HS-5 (cell line): ENCODE measurements around the gene MKI67.

Source experiments
- DNase-seq: peaks from one replicate; pipeline ENCODE4 v3.0.0-alpha.2; 2012; ENCODE audit warnings: low read depth

Gene MKI67

DNA sequence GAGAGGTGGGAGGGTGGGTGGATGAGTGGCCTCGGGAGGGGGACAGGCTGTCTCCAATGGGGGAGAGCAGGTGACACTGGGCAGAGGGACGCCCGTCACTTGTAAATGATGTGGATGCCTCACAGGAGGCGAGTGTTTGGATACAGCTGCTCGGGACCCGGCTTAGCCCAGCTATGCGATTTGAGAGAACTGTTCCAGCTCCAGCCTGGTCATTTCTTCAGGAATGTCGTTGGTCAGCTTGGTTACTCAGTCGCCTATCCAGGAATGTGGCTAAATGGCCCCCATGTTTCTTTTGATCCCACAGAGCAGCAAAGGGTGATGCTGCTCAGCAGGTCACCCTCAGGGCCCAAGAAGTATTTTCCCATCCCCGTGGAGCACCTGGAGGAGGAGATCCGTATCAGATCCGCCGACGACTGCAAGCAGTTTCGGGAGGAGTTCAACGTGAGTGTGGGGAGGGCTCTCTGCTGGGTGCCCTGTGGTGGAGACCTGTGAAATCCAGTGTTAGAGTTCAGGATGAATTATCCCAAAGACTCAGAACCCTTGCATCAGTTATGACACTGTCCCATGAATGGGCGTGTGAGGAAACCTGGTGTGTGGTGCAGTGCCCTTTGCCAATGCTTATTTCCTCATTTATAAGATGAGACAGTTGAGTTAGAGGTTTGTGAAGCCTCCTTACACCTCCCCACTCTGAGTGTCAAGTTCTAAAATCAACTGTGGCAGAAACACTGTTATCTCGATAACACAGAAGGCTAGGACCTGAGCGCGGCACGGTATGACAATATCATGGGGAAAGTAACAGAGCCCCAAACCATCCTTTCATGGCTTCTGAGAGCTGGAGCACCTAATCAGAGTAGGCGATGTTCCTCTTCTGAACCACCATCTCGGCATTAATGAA lies 76.8 kb downstream of the MKI67 start:
- DNase-seq, result no peak

DNA sequence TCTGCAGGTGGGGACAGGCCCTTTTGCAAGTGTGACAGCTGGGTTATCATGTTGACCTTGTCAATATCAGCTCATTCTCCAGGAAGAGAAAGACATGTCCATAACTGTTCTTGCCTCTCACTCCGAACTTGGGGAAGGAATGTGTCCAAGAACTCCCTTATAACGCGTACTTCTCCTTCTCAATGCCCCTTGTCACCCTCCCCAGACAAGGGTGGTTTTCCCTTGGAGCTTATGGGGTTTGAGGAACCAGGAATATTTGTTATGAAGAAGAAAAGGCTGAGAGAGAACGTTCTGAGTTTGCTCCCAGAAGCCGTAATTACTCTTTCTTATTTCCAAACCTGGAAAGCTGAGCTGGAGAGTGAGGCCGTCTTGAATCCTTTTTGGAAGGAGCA lies 77.4 kb downstream of the MKI67 start:
- no peak for DNase-seq

DNA sequence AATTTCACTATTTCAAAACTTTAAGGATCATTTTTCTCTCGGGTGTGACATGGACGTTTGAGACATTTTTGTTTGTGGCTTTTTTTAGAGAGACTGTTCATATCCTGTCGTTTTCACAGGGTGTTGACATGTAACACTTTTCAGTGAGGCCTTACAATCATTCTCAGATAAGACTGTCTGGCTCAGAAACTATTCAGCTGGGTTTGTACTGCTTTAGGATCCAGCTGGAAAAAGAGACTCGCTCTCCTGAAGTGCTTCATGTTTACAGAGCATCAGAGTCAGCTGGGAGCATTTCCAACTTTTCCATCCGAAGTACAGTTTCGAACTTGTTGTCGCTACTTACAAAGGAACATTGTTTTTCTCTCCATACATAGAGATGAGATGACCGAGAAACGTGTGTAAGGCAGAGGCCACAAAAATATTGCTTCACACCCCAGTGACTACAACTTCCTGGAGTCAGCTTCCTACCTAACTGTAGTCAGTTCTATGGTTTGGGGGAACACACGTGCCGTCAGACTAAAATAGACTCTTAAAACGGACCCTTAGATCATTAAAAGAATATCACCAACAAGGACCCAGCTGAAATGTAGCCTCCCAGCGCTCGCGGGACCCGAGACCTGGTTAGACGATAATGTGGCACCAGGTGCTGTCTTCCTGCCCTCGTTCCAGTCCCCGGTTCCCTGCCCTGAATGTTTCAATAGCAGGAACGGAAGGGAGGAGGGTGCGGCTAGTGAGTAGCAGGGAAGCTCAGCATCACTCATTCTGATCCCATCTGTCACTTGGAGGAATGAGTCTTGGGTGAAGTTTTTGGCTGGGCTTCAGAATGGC lies 78.0 kb downstream of the MKI67 start:
- DNase-seq, result no peak

DNA sequence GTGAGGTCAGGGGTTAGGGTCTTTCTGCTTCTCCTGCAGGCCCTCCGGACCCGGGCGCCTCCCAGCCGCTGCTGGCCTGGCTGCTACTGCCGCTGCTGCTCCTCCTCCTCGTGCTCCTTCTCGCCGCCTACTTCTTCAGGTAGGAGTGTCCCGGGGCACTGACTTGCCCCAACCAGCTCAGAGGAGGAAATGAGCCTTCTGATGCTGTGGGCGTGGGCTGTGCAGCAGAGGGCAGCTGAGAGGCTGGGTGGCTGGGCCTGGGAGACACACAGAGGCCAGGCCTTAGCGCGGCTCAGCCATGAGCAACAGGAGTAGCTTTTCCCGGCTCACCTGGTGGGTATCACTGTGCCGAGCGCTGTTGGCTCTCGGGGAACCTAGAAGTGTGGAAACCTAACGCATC lies 78.9 kb downstream of the MKI67 start:
- DNase-seq, result no peak

DNA sequence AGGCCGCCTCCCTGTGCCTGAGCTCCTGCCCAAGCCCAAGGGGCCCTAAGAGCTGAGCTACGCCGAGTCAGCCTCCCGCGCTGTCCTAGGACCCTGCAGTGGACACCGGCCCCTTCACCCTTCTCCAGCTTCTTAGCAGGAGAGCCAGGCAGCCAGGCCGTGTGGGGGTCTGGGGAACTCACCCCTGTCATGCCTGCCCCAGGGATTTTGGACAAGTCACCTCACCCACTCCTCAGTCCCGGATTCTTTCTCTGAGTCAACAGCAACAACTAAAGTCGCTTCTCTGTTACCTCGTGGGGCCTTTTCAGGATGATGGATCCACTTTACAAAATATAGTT lies 79.3 kb downstream of the MKI67 start:
- DNase-seq, result no peak
